Measurements from ENCODE around the gene TCL1B. TPM values are rescaled to one million over a fixed set of nuclear protein-coding genes. Genes with fewer than 3 reads are reported as not detected.

The TCL1B gene
- total RNA-seq, 1 donor from 2014 or later: not detected

DNA sequence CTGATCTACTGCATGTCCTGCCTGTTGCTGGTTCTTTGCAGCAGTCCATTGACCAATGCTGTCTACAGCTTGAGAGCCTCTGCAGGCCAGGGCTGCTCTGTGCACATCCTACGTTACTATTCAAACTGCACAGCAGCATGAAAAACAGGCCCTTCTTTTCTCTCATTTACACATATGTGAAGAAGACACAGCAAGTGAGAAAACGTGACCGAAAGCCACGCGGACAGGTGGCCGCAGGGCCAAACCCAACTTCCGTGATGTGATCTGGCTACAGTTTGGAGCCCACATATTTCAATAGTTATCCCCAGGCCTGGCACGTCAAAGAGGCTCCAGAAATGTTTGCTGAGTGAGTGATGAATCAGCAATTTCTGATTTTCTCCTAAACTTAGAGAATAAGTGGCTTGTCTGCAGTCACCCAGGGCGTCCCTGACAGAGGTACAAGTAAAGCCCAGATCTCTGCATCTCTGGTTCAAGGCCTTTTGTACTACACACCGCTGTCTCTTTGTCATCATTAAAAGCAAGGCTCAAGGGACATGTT is 17.9 kb upstream of the TCL1B start:
- intact Hi-C loops (cut with micrococcal nuclease): no loop called here
- DNase-seq: no peak
- TF ChIP-seq, protein P1, sequence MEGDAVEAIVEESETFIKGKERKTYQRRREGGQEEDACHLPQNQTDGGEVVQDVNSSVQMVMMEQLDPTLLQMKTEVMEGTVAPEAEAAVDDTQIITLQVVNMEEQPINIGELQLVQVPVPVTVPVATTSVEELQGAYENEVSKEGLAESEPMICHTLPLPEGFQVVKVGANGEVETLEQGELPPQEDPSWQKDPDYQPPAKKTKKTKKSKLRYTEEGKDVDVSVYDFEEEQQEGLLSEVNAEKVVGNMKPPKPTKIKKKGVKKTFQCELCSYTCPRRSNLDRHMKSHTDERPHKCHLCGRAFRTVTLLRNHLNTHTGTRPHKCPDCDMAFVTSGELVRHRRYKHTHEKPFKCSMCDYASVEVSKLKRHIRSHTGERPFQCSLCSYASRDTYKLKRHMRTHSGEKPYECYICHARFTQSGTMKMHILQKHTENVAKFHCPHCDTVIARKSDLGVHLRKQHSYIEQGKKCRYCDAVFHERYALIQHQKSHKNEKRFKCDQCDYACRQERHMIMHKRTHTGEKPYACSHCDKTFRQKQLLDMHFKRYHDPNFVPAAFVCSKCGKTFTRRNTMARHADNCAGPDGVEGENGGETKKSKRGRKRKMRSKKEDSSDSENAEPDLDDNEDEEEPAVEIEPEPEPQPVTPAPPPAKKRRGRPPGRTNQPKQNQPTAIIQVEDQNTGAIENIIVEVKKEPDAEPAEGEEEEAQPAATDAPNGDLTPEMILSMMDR (IDR thresholded peaks at IDR 0.05; ENCODE audit: borderline replicate concordance): no peak

DNA sequence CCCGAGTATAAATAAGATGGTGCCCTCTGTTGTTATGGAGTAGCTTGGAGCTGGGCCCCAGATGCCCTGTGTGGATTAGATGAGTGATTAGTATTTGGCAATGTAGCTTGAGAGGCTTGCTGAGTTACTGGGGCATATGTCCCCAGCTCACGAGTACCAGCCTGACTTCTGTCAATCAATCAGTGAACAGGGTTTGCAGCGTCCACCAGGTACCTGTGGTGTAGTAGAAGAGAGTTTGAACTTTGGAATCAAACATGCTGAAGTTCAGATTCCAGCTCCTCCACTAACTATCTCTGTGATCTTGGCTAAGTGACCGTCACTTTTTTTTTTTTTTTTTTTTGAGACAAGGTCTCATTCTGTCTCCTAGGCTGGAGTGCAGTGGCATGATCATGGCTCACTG is 11.6 kb upstream of the TCL1B start:
- intact Hi-C loops (cut with micrococcal nuclease): no loop called here
- Histone ChIP-seq H3K4me3 (no peak overlapping the region), H3K36me3 (no peaks in the 10 kb centered on the region), H3K9me3 (replicated peaks) (peaks cover 12% of the 10 kb centered on the region), H3K4me1 (no peaks in the 10 kb centered on the region), H3K27ac (replicated peaks) (no peak overlapping the region), H3K27me3 (ENCODE audit: low read depth) (peaks cover 90% of the 10 kb centered on the region)
- TF ChIP-seq, protein P1 (IDR thresholded peaks at IDR 0.05; ENCODE audit: borderline replicate concordance): no peak
- no peak for DNase-seq

More for the DNA sequence above, 17.9 kb upstream of the TCL1B start:
- Histone ChIP-seq H3K9me3 (replicated peaks) (no peaks in the 10 kb centered on the region), H3K27ac (replicated peaks) (no peak overlapping the region), H3K4me3 (no peak overlapping the region), H3K36me3 (no peaks in the 10 kb centered on the region), H3K4me1 (peaks cover 8% of the 10 kb centered on the region), H3K27me3 (ENCODE audit: low read depth) (peaks cover 73% of the 10 kb centered on the region)

DNA sequence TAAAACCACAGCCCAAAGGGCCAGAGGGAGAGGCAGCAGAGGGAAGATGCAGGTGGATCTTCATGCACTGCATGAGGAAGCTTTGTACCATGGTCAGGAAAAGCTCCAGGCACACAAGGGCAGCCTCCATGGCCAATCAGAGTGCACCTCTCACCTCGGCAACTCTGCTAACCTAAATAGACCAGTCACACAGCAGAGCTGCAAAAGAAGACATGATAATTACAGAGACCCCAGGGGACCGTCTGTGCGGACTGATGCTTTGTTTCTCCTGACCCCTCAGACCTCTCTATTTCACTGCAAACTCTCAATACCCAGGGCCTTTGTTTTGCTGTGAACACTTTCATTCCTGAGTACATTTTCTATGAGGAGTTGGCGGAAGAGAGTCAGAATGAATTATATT is 10.7 kb upstream of the TCL1B start:
- H3K4me1 ChIP-seq: no peaks in the 10 kb centered on the region
- intact Hi-C loops (cut with micrococcal nuclease): no loop called here
- DNase-seq: no peak
- TF ChIP-seq, protein P1 (IDR thresholded peaks at IDR 0.05; ENCODE audit: borderline replicate concordance): no peak
- no peaks in the 10 kb centered on the region for H3K36me3 ChIP-seq
- H3K27ac ChIP-seq (replicated peaks): no peak overlapping the region
- peaks cover 90% of the 10 kb centered on the region for H3K27me3 ChIP-seq (ENCODE audit: low read depth)
- H3K4me3 ChIP-seq: no peak overlapping the region
- H3K9me3 ChIP-seq (replicated peaks): peaks cover 12% of the 10 kb centered on the region

DNA sequence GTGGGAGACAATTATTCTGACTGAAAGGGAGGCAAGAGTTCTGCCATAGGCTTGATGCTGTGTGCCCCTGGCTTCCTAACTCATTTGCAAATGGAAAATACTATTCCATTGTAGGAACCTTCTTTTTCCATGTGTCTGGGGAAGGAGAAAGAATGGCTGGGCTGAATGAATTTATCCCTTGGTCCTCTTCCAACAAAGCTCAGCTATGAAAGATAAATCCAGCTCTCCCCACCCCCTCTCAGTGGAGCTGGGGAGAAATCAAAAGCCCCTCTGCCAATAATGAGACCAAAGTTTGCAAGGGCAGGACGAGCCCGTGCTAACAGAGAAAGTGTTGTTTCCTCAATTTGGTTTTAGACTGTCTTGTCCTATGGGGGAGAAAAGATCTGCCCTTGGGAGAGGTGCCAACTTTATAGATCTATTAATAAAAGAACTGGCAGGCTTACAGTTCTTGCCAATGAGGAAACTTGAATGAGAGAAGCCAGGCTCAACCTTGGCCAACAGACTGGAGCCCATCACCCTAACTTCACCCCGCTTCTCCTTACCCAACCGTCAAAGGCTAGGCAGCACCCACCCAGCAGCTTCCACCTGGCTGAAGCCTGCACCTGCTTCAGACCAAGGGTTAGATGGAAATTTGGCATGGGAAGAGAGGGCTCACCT is 8.9 kb upstream of the TCL1B start:
- intact Hi-C loops (cut with micrococcal nuclease): no loop called here
- no peak for DNase-seq
- H3K27me3 ChIP-seq (ENCODE audit: low read depth): peaks cover 77% of the 10 kb centered on the region
- H3K4me3 ChIP-seq: no peak overlapping the region
- peaks cover 12% of the 10 kb centered on the region for H3K9me3 ChIP-seq (replicated peaks)
- no peaks in the 10 kb centered on the region for H3K4me1 ChIP-seq
- no peaks in the 10 kb centered on the region for H3K36me3 ChIP-seq
- TF ChIP-seq, protein P1 (IDR thresholded peaks at IDR 0.05; ENCODE audit: borderline replicate concordance): no peak
- H3K27ac ChIP-seq (replicated peaks): no peak overlapping the region

DNA sequence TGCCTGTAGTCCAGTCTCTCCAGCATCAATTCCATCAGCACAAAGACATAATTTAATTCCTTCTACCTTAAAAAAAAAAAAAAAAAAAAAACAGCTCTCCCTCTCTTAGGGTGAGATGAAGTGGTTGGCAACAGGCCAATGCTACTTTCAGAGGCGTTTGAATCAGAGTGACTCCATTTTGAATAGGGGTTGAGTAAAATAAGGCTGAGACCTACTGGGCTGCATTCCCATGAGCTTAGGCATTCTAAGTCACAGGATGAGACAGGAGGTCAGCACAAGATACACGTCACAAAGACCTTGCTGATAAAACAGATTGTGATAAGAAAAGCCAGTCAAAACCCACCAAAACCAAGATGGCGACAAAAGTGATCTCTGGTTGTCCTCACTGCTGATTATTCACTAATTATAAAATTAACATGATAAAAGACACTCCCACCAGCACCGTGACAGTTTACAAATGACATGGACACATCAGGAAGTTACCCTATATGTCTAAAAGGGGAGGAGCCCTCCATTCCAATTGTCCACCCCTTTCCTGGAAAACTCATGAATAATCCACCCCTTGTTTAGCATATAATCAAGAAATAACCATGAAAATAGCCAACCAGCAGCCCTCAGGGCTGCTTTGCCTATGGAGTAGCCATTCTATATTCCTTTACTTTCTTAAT is 6.9 kb upstream of the TCL1B start:
- Histone ChIP-seq H3K36me3 (no peaks in the 10 kb centered on the region), H3K27ac (replicated peaks) (no peak overlapping the region), H3K27me3 (ENCODE audit: low read depth) (peaks cover 69% of the 10 kb centered on the region), H3K9me3 (replicated peaks) (peaks cover 12% of the 10 kb centered on the region), H3K4me1 (no peaks in the 10 kb centered on the region), H3K4me3 (no peak overlapping the region)
- TF ChIP-seq, protein P1 (IDR thresholded peaks at IDR 0.05; ENCODE audit: borderline replicate concordance): no peak
- intact Hi-C loops (cut with micrococcal nuclease): no loop called here
- DNase-seq: no peak

Measured in left ventricle myocardium inferior (tissue), 1 donor.